Lower lobe of right lung (tissue), 2 donors: ENCODE measurements around the gene HOXA13. TPM values are rescaled to one million over a fixed set of nuclear protein-coding genes. Genes with fewer than 3 reads are reported as not detected.
A peak's percentile ranks its signal among the peaks of the same experiment; 100 is the strongest.

Experiments
- ATAC-seq, 2 donors: fragments of 200-7000 bp; cut with Tn5 transposase; one replicate each; pipeline ENCODE4 v1.9.1; 2020 to 2022; ENCODE audit warnings: mild to moderate bottlenecking in 2 of 2, moderate library complexity in 2 of 2
- DNase-seq: peaks from one replicate; pipeline ENCODE4 v3.0.0-alpha.2; 2020
- H3K27ac ChIP-seq: fragments of 200-600 bp; one replicate; pipeline ENCODE4 v1.8.0; 2022
- H3K27me3 ChIP-seq: fragments of 200-600 bp; one replicate; pipeline ENCODE4 v1.8.0; 2022; ENCODE audit warnings: low read depth
- H3K36me3 ChIP-seq: fragments of 200-600 bp; one replicate; pipeline ENCODE4 v1.8.0; 2022; ENCODE audit warnings: mild to moderate bottlenecking
- H3K4me1 ChIP-seq: fragments of 200-600 bp; one replicate; pipeline ENCODE4 v1.8.0; 2022
- H3K4me3 ChIP-seq: fragments of 200-600 bp; one replicate; pipeline ENCODE4 v1.8.0; 2022; ENCODE audit warnings: mild to moderate bottlenecking
- H3K9me3 ChIP-seq: fragments of 200-600 bp; one replicate; pipeline ENCODE4 v1.8.0; 2022
- intact Hi-C: fragments of 100-400 bp; cut with DNase I; formaldehyde crosslinking; loops from one replicate; pipeline ENCODE4 v1.11.0; 2022
- total RNA-seq: library from RNA; stranded (reverse); fragmentation: NEBNext Ultra II Directional; extraction: Animal tissue kit (Norgen Biotek cat#: 25700); gene quantifications from one replicate; pipeline ENCODE4 v1.2.1, GENCODE V29; 2021
- TF ChIP-seq, protein P1 (sequence below): fragments of 200-600 bp; IDR thresholded peaks from one replicate; pipeline ENCODE4 v1.8.0; 2022; ENCODE audit warnings: antibody characterized with exemption, mild to moderate bottlenecking
- donor health status: DM: no; HTN: yes; CAD: no; lungs with severe emphysema.

HOXA13 gene
- total RNA-seq, 1 donor from 2014 or later, result not detected

DNA sequence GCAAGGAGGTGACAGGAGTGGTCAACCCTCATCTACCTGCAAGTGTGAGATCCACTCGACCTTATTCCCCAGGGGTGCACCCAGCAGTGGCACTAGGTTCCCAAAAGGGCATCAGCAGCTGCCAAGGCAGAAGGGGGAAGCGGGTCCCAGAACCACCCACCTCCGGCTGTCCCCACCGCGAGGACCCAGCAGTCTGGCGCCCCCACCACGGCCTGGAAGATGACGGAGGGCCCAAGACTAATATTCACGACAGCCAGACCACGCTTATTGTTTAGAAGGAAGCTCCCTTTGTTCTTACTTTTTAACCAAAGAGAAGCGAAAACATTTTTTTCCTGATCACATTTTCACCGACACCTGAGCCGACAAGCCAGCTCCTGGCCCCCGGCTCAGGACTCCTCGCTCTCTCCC is 39.1 kb upstream of the HOXA13 start:
- Histone ChIP-seq H3K4me3 (peak overlapping the region; percentile 11), H3K27ac (no peak overlapping the region), H3K36me3 (no peaks in the 10 kb centered on the region), H3K27me3 (peaks cover 99% of the 10 kb centered on the region), H3K9me3 (no peaks in the 10 kb centered on the region), H3K4me1 (peaks cover 35% of the 10 kb centered on the region)
- DNase-seq (no peak), ATAC-seq (no peak)
- TF ChIP-seq, protein P1, sequence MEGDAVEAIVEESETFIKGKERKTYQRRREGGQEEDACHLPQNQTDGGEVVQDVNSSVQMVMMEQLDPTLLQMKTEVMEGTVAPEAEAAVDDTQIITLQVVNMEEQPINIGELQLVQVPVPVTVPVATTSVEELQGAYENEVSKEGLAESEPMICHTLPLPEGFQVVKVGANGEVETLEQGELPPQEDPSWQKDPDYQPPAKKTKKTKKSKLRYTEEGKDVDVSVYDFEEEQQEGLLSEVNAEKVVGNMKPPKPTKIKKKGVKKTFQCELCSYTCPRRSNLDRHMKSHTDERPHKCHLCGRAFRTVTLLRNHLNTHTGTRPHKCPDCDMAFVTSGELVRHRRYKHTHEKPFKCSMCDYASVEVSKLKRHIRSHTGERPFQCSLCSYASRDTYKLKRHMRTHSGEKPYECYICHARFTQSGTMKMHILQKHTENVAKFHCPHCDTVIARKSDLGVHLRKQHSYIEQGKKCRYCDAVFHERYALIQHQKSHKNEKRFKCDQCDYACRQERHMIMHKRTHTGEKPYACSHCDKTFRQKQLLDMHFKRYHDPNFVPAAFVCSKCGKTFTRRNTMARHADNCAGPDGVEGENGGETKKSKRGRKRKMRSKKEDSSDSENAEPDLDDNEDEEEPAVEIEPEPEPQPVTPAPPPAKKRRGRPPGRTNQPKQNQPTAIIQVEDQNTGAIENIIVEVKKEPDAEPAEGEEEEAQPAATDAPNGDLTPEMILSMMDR, result no peak
- intact Hi-C loops, result no loop called here

DNA sequence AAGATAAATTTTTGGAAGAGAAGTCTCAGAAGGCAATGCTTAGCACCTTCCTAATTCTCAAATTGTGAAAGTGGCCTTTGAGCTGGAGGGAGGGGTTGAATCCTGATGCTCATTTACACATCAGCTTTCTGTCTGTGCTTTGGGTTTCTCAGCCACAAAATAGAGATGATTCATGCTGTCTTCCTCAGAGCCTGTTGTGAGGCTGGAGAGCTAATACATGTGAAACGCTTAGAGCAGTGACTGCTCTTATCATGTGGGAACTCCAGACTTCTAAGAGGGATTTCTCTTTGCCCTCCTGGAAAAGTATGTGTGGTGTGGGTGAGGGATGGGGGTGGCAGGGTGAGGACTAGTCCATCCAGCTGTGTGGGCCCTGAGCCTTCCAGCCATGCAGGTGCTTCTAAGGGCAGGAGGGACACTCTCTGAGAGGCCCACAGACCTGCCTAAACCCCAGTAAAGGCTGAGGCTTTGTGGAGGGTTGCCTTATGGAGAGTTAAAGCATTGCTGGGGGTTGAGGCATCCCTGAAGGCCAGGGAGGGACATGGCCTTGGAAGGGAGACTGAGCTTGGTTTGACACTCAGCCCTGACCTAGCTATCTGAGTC is 37.9 kb upstream of the HOXA13 start:
- ATAC-seq (no peak), DNase-seq (no peak)
- no peaks in the 10 kb centered on the region for H3K36me3 ChIP-seq
- H3K4me1 ChIP-seq, result peaks cover 29% of the 10 kb centered on the region
- intact Hi-C loops, result no loop called here
- H3K4me3 ChIP-seq, result no peak overlapping the region
- TF ChIP-seq, protein P1, result no peak
- H3K27me3 ChIP-seq, result peaks cover 98% of the 10 kb centered on the region
- H3K27ac ChIP-seq, result no peak overlapping the region
- no peaks in the 10 kb centered on the region for H3K9me3 ChIP-seq

GRCh38 chr7:27235387-27236311 is 35.8 kb upstream of the HOXA13 start:
- H3K4me1 ChIP-seq, result peaks cover 21% of the 10 kb centered on the region
- H3K36me3 ChIP-seq, result no peaks in the 10 kb centered on the region
- peaks cover 89% of the 10 kb centered on the region for H3K27me3 ChIP-seq
- H3K27ac ChIP-seq, result no peak overlapping the region
- peak overlapping the region; percentile 40 for H3K4me3 ChIP-seq
- ATAC-seq (peak; percentile 35 to 36), DNase-seq (no peak)
- TF ChIP-seq, protein P1, result peak; percentile 33
- H3K9me3 ChIP-seq, result no peaks in the 10 kb centered on the region
- intact Hi-C loops, result no loop called here

DNA sequence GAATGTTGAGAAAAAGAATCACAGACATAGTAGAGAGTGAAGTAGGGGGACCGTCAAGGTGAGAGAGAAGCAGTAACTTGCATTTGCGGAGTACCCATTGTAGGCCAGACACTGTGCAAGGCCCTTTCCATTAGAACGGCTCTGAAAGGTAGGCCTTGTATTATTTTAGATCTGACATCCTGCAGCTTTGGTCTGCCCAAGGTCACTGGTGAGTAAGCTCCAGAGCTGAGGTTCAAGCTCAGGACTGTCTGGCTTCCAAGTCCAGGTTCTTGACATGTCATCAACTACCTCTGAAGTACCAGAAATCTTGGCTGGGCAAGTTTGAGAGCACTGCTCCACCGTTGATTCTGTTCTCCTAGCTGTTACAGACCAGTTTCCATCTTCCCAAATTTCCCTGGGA is 29.6 kb upstream of the HOXA13 start:
- intact Hi-C loops, result no loop called here
- H3K27ac ChIP-seq, result no peak overlapping the region
- DNase-seq, result no peak
- H3K36me3 ChIP-seq, result no peaks in the 10 kb centered on the region
- no peaks in the 10 kb centered on the region for H3K9me3 ChIP-seq
- H3K4me1 ChIP-seq, result no peaks in the 10 kb centered on the region
- no peak overlapping the region for H3K4me3 ChIP-seq
- H3K27me3 ChIP-seq, result peaks cover 62% of the 10 kb centered on the region
- TF ChIP-seq, protein P1, result no peak
- no peak for ATAC-seq

DNA sequence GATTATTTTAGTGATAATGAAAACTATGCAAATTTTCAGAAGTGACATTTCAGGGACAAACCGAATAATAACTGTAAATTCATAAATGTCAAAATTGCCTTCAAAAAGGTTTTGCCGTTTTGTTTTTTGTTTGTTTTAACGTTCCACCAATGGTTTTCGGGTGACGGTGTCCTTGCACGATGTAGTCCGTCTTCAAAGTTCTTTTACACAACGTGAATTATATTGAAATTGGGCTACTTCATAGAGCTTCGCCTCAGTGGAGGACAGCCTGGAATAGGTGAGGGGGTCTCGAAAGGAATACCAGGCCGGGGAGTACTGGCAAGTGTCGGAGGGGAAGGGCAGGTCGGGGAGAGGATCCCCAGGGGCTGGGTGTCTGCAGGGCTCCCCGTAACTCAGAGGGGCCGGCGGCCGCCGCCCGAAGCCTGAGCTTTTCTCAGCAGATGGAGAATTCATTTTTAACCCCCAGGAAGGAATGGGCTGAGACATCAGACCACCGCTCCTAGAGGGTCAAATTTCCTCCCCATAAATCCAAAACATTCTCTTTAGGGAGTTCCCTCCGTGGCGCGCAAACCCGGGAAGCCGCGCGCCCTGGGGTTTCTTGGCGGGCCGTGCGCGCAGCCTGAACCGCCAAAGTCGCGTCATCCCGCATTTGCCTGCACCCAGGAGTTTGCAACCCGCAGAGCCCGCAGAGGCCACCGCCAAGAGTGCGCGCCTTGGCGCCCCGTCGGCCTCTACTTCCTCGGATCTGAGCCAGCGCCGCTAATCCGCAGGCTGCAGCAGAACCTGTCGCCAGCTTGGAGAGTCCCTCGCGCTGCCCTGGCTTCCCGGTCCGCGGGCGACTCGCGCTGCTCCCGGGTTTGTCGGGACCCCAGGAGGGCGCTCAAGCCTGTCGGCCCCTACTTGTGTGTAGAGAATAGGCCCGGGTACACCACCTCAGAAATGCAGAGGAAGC is 25.4 kb upstream of the HOXA13 start:
- no peaks in the 10 kb centered on the region for H3K9me3 ChIP-seq
- H3K36me3 ChIP-seq, result no peaks in the 10 kb centered on the region
- no peak overlapping the region for H3K4me3 ChIP-seq
- H3K27ac ChIP-seq, result no peak overlapping the region
- TF ChIP-seq, protein P1, result no peak
- no peak for DNase-seq
- ATAC-seq, result no peak
- no peaks in the 10 kb centered on the region for H3K4me1 ChIP-seq
- intact Hi-C loops, result no loop called here
- H3K27me3 ChIP-seq, result peaks cover 77% of the 10 kb centered on the region
